ENCODE results near the gene SAMM50.
A peak's percentile ranks its signal among the peaks of the same experiment; 100 is the strongest.

SAMM50 gene

DNA sequence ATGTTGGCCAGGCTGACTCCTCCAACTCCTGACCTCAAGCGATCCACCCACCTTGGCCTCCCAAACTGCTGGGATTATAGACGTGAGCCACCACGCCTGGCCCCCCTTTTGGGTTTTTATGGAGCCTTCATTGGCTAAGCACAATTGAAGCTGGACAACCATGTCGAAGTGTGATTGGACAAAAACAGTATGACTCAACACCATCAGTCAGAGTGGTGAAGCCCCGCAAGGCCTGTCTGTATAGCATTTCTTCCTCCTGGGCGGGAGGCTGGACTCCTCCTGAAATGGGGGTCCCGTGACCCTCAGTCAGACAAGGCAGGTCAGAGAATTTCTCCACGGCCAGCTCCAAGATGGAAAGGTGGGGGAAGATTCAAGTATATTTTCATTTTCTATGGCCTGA, 65.7 kb downstream of the SAMM50 start:
- H3K23ac ChIP-seq (ENCODE audit: low read depth, low read length, poor library complexity) = no peak overlapping the region
- no peak overlapping the region for H3K4ac ChIP-seq (ENCODE audit: low read length)
- no peak overlapping the region for H3K4me3 ChIP-seq (ENCODE audit: low read length in 2 of 2)
- no peak overlapping the region for H3K9ac ChIP-seq (ENCODE audit: low read depth, low read length, poor library complexity)
- peaks cover 0 to 2% of the 10 kb centered on the region in 2 donors for H3K9me3 ChIP-seq (replicated peaks in 1 of 2; ENCODE audit: control insufficient read depth in 2 of 2, insufficient read depth in 1 of 2, low read depth in 1 of 2, low read length in 2 of 2)
- no peak overlapping the region for H4K8ac ChIP-seq (ENCODE audit: low read depth, low read length)
- no peak overlapping the region for H3K14ac ChIP-seq (ENCODE audit: low read length)
- H3K18ac ChIP-seq (ENCODE audit: low read length) = no peak overlapping the region
- peaks cover 0 to 16% (median 0%) of the 10 kb centered on the region in 3 experiments for H3K27me3 ChIP-seq (ENCODE audit: control insufficient read depth in 3 of 3, insufficient read depth in 3 of 3, low read depth in 1 of 3, low read length in 3 of 3)
- no CpG with 5 or more reads among the region's 8 CpGs for WGBS, 2 donors (ENCODE audit: extremely low coverage in 2 of 2, insufficient read length in 2 of 2, insufficient replicate concordance in 1 of 2)
- H3K36me3 ChIP-seq (replicated peaks in 1 of 2; ENCODE audit: control insufficient read depth in 2 of 2, insufficient read depth in 2 of 2, low read length in 2 of 2) = no peaks in the 10 kb centered on the region
- no peak overlapping the region for H2AK5ac ChIP-seq (ENCODE audit: low read depth, low read length)
- peaks cover 0 to 5% of the 10 kb centered on the region in 2 donors for H3K4me1 ChIP-seq (ENCODE audit: control insufficient read depth in 2 of 2, insufficient read depth in 1 of 2, low read depth in 1 of 2, low read length in 2 of 2)
- DNase-seq (ENCODE audit: low spot score) = no peak
- H2BK120ac ChIP-seq (ENCODE audit: low read depth, low read length) = no peak overlapping the region
- H3K27ac ChIP-seq (replicated peaks; ENCODE audit: low read length) = no peak overlapping the region
- no peak overlapping the region for H3K4me2 ChIP-seq (ENCODE audit: insufficient read depth, low read length, poor library complexity, severe bottlenecking)
- H2AFZ ChIP-seq (ENCODE audit: low read length) = no peak overlapping the region
- no peak overlapping the region for H4K91ac ChIP-seq (ENCODE audit: low read depth, low read length, poor library complexity)
- peaks cover 2% of the 10 kb centered on the region for H3K79me1 ChIP-seq (ENCODE audit: low read depth, low read length)
- H2BK15ac ChIP-seq (ENCODE audit: low read length) = no peak overlapping the region
- H2BK12ac ChIP-seq (ENCODE audit: low read length) = no peak overlapping the region
- H2BK5ac ChIP-seq (ENCODE audit: low read length) = no peak overlapping the region

DNA sequence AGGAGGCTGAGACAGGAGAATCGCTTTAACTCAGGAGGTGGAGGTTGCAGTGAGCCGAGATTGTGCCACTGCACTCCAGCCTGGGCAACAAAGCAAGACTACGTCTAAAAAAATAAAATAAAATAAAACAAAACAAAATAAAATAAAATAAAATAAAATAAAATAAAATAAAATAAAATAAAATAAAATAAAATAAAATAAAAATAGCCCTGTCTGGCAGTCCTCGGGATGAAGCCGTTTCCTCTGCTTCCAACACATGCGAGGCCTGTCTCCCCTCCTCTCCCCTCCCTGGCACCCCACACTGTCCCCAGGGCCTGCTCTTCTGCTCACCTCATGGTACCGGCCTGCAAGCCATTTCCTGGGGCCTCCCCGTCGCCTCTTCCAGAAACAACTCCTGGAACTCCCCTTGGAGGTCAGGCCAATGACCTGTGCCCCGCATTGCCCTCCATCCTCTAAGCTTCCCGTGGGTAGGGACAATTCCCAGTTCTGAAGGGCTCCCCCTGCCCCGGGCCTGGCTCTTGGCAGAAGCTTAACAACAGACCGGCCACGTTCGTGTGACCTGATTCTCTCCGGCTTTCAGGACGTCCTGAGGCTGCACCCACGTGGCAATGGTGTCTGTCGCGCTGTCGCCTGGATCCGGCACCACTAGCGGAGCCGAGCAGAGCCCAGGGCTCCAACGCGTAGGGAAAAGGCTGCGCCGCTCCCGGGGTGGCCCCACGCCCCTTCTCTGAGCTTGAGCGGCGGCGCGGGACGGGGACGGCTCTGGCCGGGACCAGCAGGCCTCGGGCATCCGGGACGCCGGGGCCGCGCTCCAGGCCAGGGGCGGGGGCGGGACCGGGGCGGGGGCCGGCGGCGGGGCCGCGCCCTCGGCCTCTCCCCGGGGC, 68.4 kb downstream of the SAMM50 start:
- Histone ChIP-seq H3K4me3 (ENCODE audit: low read length in 2 of 2) (peak overlapping the region in 1 of 2 donors; percentile 82), H3K4me2 (ENCODE audit: insufficient read depth, low read length, poor library complexity, severe bottlenecking) (peak overlapping the region; percentile 90)

DNA sequence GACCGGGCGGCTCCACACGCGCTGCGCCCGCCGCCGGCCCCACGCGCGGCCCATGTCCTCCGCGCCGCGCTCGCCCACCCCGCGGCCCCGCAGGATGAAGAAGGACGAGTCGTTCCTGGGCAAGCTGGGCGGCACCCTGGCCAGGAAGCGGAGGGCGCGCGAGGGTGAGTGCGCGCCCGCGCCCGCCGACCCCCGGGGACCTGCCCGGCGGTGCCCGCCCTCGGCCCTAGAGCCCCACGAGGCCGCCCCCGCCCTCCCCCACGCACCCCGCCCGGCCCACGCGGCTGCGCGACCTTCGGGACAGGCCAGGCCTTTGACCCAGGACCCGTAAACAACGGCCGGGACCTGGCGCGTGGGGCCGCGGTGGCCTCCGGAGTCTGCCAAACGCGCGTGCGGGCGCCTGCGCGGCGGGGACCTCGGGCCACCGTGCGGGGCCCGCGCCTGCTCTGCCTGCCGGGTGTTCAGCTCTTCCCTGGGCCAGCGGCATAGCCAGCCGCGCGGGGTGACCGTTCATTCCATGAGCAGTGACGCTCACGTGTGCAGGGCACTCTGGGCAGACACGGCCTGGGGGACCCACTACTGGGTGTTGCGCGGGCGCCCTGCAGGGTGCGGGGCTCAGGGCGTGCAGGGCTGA, 69.2 kb downstream of the SAMM50 start, which contains the start of gene PARVB:
PARVB (plus strand) TSS at position 15 of the 634 bp plus-strand sequence; CDS start at position 53, 38 bp downstream.
- no peak within 1 kb of the TSS for H3K4ac ChIP-seq (ENCODE audit: low read length)
- no peak for DNase-seq (ENCODE audit: low spot score)
- no CpG with 5 or more reads among the region's 83 CpGs for WGBS, 2 donors (ENCODE audit: extremely low coverage in 2 of 2, insufficient read length in 2 of 2, insufficient replicate concordance in 1 of 2)
- no peak within 1 kb of the TSS for H4K91ac ChIP-seq (ENCODE audit: low read depth, low read length, poor library complexity)
- H3K27me3 ChIP-seq (ENCODE audit: control insufficient read depth in 3 of 3, insufficient read depth in 3 of 3, low read depth in 1 of 3, low read length in 3 of 3) = peaks cover 0 to 16% (median 0%) of the 10 kb centered on the region in 3 experiments
- H4K8ac ChIP-seq (ENCODE audit: low read depth, low read length) = peak within 1 kb of the TSS; percentile 96
- H3K9me3 ChIP-seq (replicated peaks in 1 of 2; ENCODE audit: control insufficient read depth in 2 of 2, insufficient read depth in 1 of 2, low read depth in 1 of 2, low read length in 2 of 2) = peaks cover 0 to 2% of the 10 kb centered on the region in 2 donors
- peak within 1 kb of the TSS; percentile 90 for H3K4me2 ChIP-seq (ENCODE audit: insufficient read depth, low read length, poor library complexity, severe bottlenecking)
- H3K9ac ChIP-seq (ENCODE audit: low read depth, low read length, poor library complexity) = peak within 1 kb of the TSS; percentile 80
- H3K4me3 ChIP-seq (ENCODE audit: low read length in 2 of 2) = peak within 1 kb of the TSS in 1 of 2 donors; percentile 82
- H2BK12ac ChIP-seq (ENCODE audit: low read length) = peak within 1 kb of the TSS; percentile 70
- peak within 1 kb of the TSS; percentile 29 for H2AFZ ChIP-seq (ENCODE audit: low read length)
- peak within 1 kb of the TSS; percentile 97 for H3K23ac ChIP-seq (ENCODE audit: low read depth, low read length, poor library complexity)
- peak within 1 kb of the TSS; percentile 50 for H2BK5ac ChIP-seq (ENCODE audit: low read length)
- peaks cover 0 to 5% of the 10 kb centered on the region in 2 donors for H3K4me1 ChIP-seq (ENCODE audit: control insufficient read depth in 2 of 2, insufficient read depth in 1 of 2, low read depth in 1 of 2, low read length in 2 of 2)
- no peaks in the 10 kb centered on the region for H3K36me3 ChIP-seq (replicated peaks in 1 of 2; ENCODE audit: control insufficient read depth in 2 of 2, insufficient read depth in 2 of 2, low read length in 2 of 2)
- H2BK120ac ChIP-seq (ENCODE audit: low read depth, low read length) = no peak within 1 kb of the TSS
- H3K14ac ChIP-seq (ENCODE audit: low read length) = peak within 1 kb of the TSS; percentile 51
- peak within 1 kb of the TSS; percentile 93 for H3K18ac ChIP-seq (ENCODE audit: low read length)
- H2AK5ac ChIP-seq (ENCODE audit: low read depth, low read length) = peak within 1 kb of the TSS; percentile 32
- H3K79me1 ChIP-seq (ENCODE audit: low read depth, low read length) = peaks cover 2% of the 10 kb centered on the region
- no peak within 1 kb of the TSS for H3K27ac ChIP-seq (replicated peaks; ENCODE audit: low read length)
- H2BK15ac ChIP-seq (ENCODE audit: low read length) = peak within 1 kb of the TSS; percentile 96

More for the DNA sequence above, 68.4 kb downstream of the SAMM50 start:
- Histone ChIP-seq H3K9me3 (replicated peaks in 1 of 2; ENCODE audit: control insufficient read depth in 2 of 2, insufficient read depth in 1 of 2, low read depth in 1 of 2, low read length in 2 of 2) (peaks cover 0 to 2% of the 10 kb centered on the region in 2 donors), H2BK15ac (ENCODE audit: low read length) (peak overlapping the region; percentile 96), H3K9ac (ENCODE audit: low read depth, low read length, poor library complexity) (peak overlapping the region; percentile 80), H2BK120ac (ENCODE audit: low read depth, low read length) (no peak overlapping the region), H3K4ac (ENCODE audit: low read length) (no peak overlapping the region), H4K91ac (ENCODE audit: low read depth, low read length, poor library complexity) (no peak overlapping the region), H3K79me1 (ENCODE audit: low read depth, low read length) (peaks cover 2% of the 10 kb centered on the region), H3K27me3 (ENCODE audit: control insufficient read depth in 3 of 3, insufficient read depth in 3 of 3, low read depth in 1 of 3, low read length in 3 of 3) (peaks cover 0 to 16% (median 0%) of the 10 kb centered on the region in 3 experiments), H2BK5ac (ENCODE audit: low read length) (peak overlapping the region; percentile 50), H4K8ac (ENCODE audit: low read depth, low read length) (peak overlapping the region; percentile 96), H3K27ac (replicated peaks; ENCODE audit: low read length) (no peak overlapping the region), H3K18ac (ENCODE audit: low read length) (peak overlapping the region; percentile 93), H3K14ac (ENCODE audit: low read length) (peak overlapping the region; percentile 51), H2BK12ac (ENCODE audit: low read length) (peak overlapping the region; percentile 70), H3K36me3 (replicated peaks in 1 of 2; ENCODE audit: control insufficient read depth in 2 of 2, insufficient read depth in 2 of 2, low read length in 2 of 2) (no peaks in the 10 kb centered on the region), H2AK5ac (ENCODE audit: low read depth, low read length) (peak overlapping the region; percentile 8), H2AFZ (ENCODE audit: low read length) (peak overlapping the region; percentile 29), H3K4me1 (ENCODE audit: control insufficient read depth in 2 of 2, insufficient read depth in 1 of 2, low read depth in 1 of 2, low read length in 2 of 2) (peaks cover 0 to 5% of the 10 kb centered on the region in 2 donors), H3K23ac (ENCODE audit: low read depth, low read length, poor library complexity) (peak overlapping the region; percentile 97)
- DNase-seq (ENCODE audit: low spot score) = no peak
- WGBS, 2 donors (ENCODE audit: extremely low coverage in 2 of 2, insufficient read length in 2 of 2, insufficient replicate concordance in 1 of 2) = no CpG with 5 or more reads among the region's 54 CpGs
